VCaP (cell line): Measurements from ENCODE around the gene RIC1.

Experiments
- H3K27ac ChIP-seq: fragments of 450-650 bp; 2 replicates; pipeline ENCODE4 v1.5.1; 2017
- TF ChIP-seq, protein P1 (sequence below): fragments of 450-650 bp; conservative IDR thresholded peaks from 2 replicates; pipeline ENCODE4 v1.5.1; 2017; ENCODE audit warnings: mild to moderate bottlenecking, moderate library complexity

The RIC1 gene

DNA sequence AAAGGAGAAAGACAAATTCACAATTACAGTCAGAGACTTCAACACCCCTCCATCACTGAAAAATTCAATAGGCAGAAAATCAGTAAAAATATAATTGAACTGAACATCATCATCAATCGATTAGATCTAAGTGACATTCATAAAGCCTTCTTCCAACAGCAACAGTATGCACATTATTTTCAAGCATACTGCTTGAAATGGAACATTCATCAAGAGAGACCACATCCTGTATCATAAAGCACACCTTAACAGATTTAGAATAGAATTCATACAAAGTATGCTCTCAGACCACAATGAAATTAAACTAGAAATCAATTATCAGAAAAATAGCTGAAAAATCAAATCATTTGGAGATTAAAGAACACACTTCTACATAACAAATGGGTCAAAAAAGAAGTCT is 164.9 kb downstream of the RIC1 start:
- TF ChIP-seq, protein P1, sequence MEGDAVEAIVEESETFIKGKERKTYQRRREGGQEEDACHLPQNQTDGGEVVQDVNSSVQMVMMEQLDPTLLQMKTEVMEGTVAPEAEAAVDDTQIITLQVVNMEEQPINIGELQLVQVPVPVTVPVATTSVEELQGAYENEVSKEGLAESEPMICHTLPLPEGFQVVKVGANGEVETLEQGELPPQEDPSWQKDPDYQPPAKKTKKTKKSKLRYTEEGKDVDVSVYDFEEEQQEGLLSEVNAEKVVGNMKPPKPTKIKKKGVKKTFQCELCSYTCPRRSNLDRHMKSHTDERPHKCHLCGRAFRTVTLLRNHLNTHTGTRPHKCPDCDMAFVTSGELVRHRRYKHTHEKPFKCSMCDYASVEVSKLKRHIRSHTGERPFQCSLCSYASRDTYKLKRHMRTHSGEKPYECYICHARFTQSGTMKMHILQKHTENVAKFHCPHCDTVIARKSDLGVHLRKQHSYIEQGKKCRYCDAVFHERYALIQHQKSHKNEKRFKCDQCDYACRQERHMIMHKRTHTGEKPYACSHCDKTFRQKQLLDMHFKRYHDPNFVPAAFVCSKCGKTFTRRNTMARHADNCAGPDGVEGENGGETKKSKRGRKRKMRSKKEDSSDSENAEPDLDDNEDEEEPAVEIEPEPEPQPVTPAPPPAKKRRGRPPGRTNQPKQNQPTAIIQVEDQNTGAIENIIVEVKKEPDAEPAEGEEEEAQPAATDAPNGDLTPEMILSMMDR, result no peak
- no peak overlapping the region for H3K27ac ChIP-seq

DNA sequence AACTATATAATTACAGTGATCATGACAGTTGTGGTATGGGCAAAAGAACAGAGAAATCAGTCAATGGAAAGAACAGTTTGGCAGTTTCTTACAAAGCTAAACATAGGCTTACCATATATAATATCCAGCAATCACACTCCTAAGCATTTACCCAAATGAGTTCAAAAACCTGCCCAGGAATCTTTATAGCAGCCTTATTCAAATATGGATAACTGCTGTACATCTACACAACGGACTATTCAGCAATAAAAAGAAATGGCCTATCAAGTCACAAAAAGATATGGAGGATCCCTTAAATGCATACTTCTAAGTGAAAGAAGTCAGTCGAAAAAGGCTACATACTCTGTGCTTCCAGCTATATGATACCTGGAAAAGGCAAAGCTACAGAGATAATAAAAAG is 167.4 kb downstream of the RIC1 start:
- H3K27ac ChIP-seq, result no peak overlapping the region
- TF ChIP-seq, protein P1, result no peak

- TF ChIP-seq, protein P1, result no peak
- H3K27ac ChIP-seq, result peak overlapping the region; percentile 43; the same call in 1 of the 2 replicates
Observed at GRCh38 chr9:5798581-5798980, 169.7 kb downstream of the RIC1 start.

- TF ChIP-seq, protein P1, result peak; percentile 99
- H3K27ac ChIP-seq, result peak overlapping the region; percentile 43
Observed at GRCh38 chr9:5799314-5799713, 170.4 kb downstream of the RIC1 start.

DNA sequence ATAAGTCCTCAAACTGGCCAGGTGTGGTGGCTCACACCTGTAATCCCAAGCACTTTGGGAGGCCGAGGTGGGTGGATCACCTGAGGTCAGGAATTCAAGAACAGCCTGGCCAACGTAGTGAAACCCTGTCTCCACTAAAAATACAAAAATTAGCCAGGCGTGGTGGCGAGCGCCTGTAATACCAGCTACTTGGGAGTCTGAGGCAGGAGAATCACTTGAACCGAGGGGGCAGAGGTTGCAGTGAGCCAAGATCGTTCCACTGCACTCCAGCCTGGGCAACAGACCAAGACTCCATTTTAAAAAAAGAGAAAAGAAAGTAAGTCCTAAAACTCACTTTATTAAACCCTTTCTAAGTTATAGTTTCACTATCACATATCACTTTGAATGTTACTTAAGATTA is 171.5 kb downstream of the RIC1 start:
- peak overlapping the region; percentile 43 for H3K27ac ChIP-seq

GRCh38 chr9:5800969-5801738 is 172.2 kb downstream of the RIC1 start:
- H3K27ac ChIP-seq, result peak overlapping the region; percentile 43; the same call in 1 of the 2 replicates
- TF ChIP-seq, protein P1, result no peak

DNA sequence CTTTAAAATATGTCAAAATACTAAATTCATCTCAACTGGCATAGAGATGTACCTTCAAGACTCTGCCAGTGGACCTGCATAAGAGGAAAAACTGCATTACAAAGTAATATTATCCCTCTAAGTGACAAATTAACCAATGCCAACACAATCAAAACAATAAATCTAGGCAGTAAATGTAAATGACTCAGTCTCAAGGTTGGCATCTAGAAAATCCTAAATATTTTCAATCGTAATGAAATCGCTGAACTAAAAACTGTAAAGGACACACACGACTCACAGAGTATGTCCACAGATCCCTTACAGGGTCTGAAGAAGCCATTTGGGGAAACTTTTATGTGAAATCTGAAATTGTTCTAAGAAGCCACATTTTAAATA is 172.8 kb downstream of the RIC1 start:
- no peak overlapping the region for H3K27ac ChIP-seq
- TF ChIP-seq, protein P1, result no peak

DNA sequence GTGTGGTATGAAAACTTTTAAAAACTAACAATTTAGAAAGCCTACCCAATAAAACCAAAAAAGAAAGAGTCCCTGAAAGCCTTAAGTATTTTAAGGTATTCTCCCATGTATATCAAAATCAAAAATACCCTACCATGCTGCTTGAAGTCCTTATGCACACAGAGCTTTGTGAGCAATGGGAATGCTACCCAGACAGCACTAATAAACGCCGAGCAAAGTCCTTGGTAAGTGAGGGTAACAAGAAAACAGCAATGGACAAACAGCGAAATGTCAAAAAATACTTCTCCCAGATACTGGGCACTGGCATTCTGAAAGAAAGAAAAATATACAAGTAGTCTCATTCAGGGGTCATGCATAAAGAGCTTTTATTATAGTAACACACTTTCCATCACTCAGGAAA is 176.6 kb downstream of the RIC1 start:
- TF ChIP-seq, protein P1, result no peak
- no peak overlapping the region for H3K27ac ChIP-seq
